ENCODE data around the gene CXCR6. TPM values are rescaled to one million over a fixed set of nuclear protein-coding genes. Genes with fewer than 3 reads are reported as not detected.

CXCR6 gene
- total RNA-seq, 1 experiment from 2014 or later, result not detected

- H3K79me1 ChIP-seq (ENCODE audit: insufficient read depth, low read depth, low read length, poor library complexity, severe bottlenecking), result no peaks in the 10 kb centered on the region
- H3K4ac ChIP-seq (ENCODE audit: low read depth, low read length), result no peak overlapping the region
- no peaks in the 10 kb centered on the region for H3K27me3 ChIP-seq (ENCODE audit: insufficient read depth, low read length)
- no peaks in the 10 kb centered on the region for H3K9me3 ChIP-seq (ENCODE audit: control insufficient read depth, low read depth, low read length)
- H3K14ac ChIP-seq (ENCODE audit: insufficient read depth, low read length), result no peak overlapping the region
- H3K18ac ChIP-seq (ENCODE audit: insufficient read length, low read depth, low read length), result no peak overlapping the region
- Mint-ChIP-seq H3K4me1 (no peaks in the 10 kb centered on the region), H3K36me3 (ENCODE audit: insufficient read depth in 1 of 3, low read depth in 3 of 3) (peaks cover 23 to 74% (median 64%) of the 10 kb centered on the region in 3 experiments; a peak in 6 of 7 replicates), H3K27me3 (ENCODE audit: low read depth) (no peaks in the 10 kb centered on the region; the same call in 1 of the 2 replicates), H3K4me3 (no peak overlapping the region), H3K27ac (no peak overlapping the region), H3K9me3 (no peaks in the 10 kb centered on the region)
- no peak overlapping the region for H2AFZ ChIP-seq (ENCODE audit: low read length)
- no peak overlapping the region for H2BK5ac ChIP-seq (ENCODE audit: insufficient read length, low read length)
- no peak overlapping the region for H2AK5ac ChIP-seq (ENCODE audit: insufficient read length, low read length)
- no peak overlapping the region for H3K4me2 ChIP-seq (ENCODE audit: insufficient read depth, insufficient read length, low read length)
- no peak overlapping the region for H2BK20ac ChIP-seq (ENCODE audit: low read depth, low read length, poor library complexity, severe bottlenecking)
- TF ChIP-seq, protein P1, sequence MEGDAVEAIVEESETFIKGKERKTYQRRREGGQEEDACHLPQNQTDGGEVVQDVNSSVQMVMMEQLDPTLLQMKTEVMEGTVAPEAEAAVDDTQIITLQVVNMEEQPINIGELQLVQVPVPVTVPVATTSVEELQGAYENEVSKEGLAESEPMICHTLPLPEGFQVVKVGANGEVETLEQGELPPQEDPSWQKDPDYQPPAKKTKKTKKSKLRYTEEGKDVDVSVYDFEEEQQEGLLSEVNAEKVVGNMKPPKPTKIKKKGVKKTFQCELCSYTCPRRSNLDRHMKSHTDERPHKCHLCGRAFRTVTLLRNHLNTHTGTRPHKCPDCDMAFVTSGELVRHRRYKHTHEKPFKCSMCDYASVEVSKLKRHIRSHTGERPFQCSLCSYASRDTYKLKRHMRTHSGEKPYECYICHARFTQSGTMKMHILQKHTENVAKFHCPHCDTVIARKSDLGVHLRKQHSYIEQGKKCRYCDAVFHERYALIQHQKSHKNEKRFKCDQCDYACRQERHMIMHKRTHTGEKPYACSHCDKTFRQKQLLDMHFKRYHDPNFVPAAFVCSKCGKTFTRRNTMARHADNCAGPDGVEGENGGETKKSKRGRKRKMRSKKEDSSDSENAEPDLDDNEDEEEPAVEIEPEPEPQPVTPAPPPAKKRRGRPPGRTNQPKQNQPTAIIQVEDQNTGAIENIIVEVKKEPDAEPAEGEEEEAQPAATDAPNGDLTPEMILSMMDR (conservative IDR thresholded peaks at IDR 0.05), result peak; percentile 73
- H2BK120ac ChIP-seq (ENCODE audit: low read depth, low read length, poor library complexity, severe bottlenecking), result no peak overlapping the region
- no peaks in the 10 kb centered on the region for H3K79me2 ChIP-seq (ENCODE audit: insufficient read depth, low read length)
- H3K27ac ChIP-seq (ENCODE audit: insufficient read length, low read depth, low read length), result no peak overlapping the region
- H2BK12ac ChIP-seq (ENCODE audit: insufficient read length, low read depth, low read length), result no peak overlapping the region
- no peak overlapping the region for H4K5ac ChIP-seq (ENCODE audit: insufficient read length, low read depth, low read length)
- no peak overlapping the region for H2BK15ac ChIP-seq (ENCODE audit: low read depth, low read length)
- peak; percentile 51 for DNase-seq
- no peaks in the 10 kb centered on the region for H3K4me1 ChIP-seq (ENCODE audit: insufficient read depth, low read length)
- no peak overlapping the region for H3T11ph ChIP-seq (ENCODE audit: low read length)
- no peak overlapping the region for H3K56ac ChIP-seq (ENCODE audit: insufficient read length, low read depth, low read length)
- H4K8ac ChIP-seq (replicated peaks; ENCODE audit: insufficient read length, low read depth, low read length), result no peak overlapping the region
- no peaks in the 10 kb centered on the region for H4K20me1 ChIP-seq (ENCODE audit: control insufficient read depth, insufficient read depth, insufficient read length)
- no peak overlapping the region for H4K91ac ChIP-seq (ENCODE audit: insufficient read length, low read depth, low read length)
- no peak overlapping the region for H3K23ac ChIP-seq (ENCODE audit: insufficient read length, low read depth, low read length)
- no CpG with 5 or more reads among the region's 9 CpGs for whole genome bisulfite sequencing (ENCODE audit: extremely low coverage, insufficient read length, low lambda C conversion rate)
- no peak overlapping the region for H3K9ac ChIP-seq (ENCODE audit: extremely low read depth, insufficient read length, low read length)
- H3K23me2 ChIP-seq (ENCODE audit: insufficient read length, low read depth, low read length, poor library complexity, severe bottlenecking), result no peaks in the 10 kb centered on the region
These were observed 14.1 kb upstream of the CXCR6 start for GRCh38 chr3:45929042-45929679.

Data from H9 (cell line).